ENCODE results near the gene HNRNPLL.

DNA sequence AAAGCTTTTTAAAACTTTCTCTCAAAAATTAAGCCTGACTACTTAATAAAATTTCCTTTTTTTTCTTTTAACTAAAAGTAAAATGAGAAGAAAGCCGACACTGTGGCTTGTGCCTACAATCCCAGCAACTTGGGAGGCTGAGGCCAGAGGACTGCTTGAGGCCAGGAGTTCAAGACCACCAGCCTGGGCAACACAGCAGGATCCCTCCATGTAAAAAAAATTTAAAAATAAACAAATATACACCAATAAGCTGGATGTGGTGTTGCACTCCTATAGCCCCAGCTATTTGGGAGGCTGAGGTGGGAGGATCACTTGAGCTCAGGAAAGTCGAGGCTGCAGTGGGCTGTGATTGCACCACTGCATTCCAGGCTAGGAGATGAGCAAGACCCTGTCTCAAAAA lies 37.4 kb downstream of the HNRNPLL start:
- TF ChIP-seq, protein P1, sequence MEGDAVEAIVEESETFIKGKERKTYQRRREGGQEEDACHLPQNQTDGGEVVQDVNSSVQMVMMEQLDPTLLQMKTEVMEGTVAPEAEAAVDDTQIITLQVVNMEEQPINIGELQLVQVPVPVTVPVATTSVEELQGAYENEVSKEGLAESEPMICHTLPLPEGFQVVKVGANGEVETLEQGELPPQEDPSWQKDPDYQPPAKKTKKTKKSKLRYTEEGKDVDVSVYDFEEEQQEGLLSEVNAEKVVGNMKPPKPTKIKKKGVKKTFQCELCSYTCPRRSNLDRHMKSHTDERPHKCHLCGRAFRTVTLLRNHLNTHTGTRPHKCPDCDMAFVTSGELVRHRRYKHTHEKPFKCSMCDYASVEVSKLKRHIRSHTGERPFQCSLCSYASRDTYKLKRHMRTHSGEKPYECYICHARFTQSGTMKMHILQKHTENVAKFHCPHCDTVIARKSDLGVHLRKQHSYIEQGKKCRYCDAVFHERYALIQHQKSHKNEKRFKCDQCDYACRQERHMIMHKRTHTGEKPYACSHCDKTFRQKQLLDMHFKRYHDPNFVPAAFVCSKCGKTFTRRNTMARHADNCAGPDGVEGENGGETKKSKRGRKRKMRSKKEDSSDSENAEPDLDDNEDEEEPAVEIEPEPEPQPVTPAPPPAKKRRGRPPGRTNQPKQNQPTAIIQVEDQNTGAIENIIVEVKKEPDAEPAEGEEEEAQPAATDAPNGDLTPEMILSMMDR (IDR thresholded peaks at IDR 0.05 in 2 of 3, conservative IDR thresholded peaks at IDR 0.05 in 1 of 3; ENCODE audit: borderline replicate concordance in 1 of 3, insufficient read depth in 1 of 3, low read depth in 2 of 3, low read length in 2 of 3) = no peak
- TF ChIP-seq EZH2 (IDR thresholded peaks at IDR 0.05) (no peak), POLR2A (IDR thresholded peaks at IDR 0.05; ENCODE audit: borderline replicate concordance, extremely low read depth, insufficient read depth, insufficient read length) (no peak), SIN3A (IDR thresholded peaks at IDR 0.05; ENCODE audit: low read depth) (no peak), EGR1 (IDR thresholded peaks at IDR 0.05; ENCODE audit: low read depth) (no peak), SP1 (IDR thresholded peaks at IDR 0.05; ENCODE audit: low read depth) (no peak), RAD21 (IDR thresholded peaks at IDR 0.05; ENCODE audit: low read depth) (no peak), ELF1 (IDR thresholded peaks at IDR 0.05; ENCODE audit: borderline replicate concordance, low read depth) (no peak)
- TF ChIP-seq, protein P2, sequence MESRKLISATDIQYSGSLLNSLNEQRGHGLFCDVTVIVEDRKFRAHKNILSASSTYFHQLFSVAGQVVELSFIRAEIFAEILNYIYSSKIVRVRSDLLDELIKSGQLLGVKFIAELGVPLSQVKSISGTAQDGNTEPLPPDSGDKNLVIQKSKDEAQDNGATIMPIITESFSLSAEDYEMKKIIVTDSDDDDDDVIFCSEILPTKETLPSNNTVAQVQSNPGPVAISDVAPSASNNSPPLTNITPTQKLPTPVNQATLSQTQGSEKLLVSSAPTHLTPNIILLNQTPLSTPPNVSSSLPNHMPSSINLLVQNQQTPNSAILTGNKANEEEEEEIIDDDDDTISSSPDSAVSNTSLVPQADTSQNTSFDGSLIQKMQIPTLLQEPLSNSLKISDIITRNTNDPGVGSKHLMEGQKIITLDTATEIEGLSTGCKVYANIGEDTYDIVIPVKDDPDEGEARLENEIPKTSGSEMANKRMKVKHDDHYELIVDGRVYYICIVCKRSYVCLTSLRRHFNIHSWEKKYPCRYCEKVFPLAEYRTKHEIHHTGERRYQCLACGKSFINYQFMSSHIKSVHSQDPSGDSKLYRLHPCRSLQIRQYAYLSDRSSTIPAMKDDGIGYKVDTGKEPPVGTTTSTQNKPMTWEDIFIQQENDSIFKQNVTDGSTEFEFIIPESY (IDR thresholded peaks at IDR 0.05; ENCODE audit: extremely low read depth, insufficient replicate concordance, low read length) = no peak
